Renal cortical epithelial cell (primary cell): ENCODE results near the gene SLC13A2. TPM values are rescaled to one million over a fixed set of nuclear protein-coding genes. Genes with fewer than 3 reads are reported as not detected.
A peak's percentile ranks its signal among the peaks of the same experiment; 100 is the strongest.
"Not testable (repeated sequence)": the region's sequence is repeated elsewhere in the genome, so short reads cannot be mapped to it uniquely, and the experiment has no call there.

Experiments
- DNase-seq: peaks from one replicate; pipeline ENCODE4 v3.0.0-alpha.2; 2011; ENCODE audit warnings: low read depth
- total RNA-seq: library from RNA; depleted of rRNA; stranded (reverse); fragments of >200 nt; gene quantifications from 2 replicates; pipeline ENCODE4 v1.2.3, GENCODE V29; 2014

The SLC13A2 gene
- not detected in 2 replicates for total RNA-seq

- no peak for DNase-seq
Observed at GRCh38 chr17:28473542-28473941, at the start of gene SLC13A2. SLC13A2 (plus strand) TSS chr17:28473644; CDS start chr17:28473713, 69 bp downstream.

GRCh38 chr17:28425206-28425605 lies 48.2 kb upstream of the SLC13A2 start:
- DNase-seq = no peak

- DNase-seq = no peak
Observed at GRCh38 chr17:28426081-28426519, 47.3 kb upstream of the SLC13A2 start.

- no peak for DNase-seq
Observed at GRCh38 chr17:28427371-28427770, 46.1 kb upstream of the SLC13A2 start.

GRCh38 chr17:28427982-28428381 lies 45.5 kb upstream of the SLC13A2 start:
- DNase-seq = not testable (repeated sequence)

- no peak for DNase-seq
Observed at GRCh38 chr17:28433721-28434120, 39.7 kb upstream of the SLC13A2 start.

- not testable (repeated sequence) for DNase-seq
Observed at GRCh38 chr17:28434326-28434725, 39.1 kb upstream of the SLC13A2 start.

GRCh38 chr17:28443901-28444638 lies 29.4 kb upstream of the SLC13A2 start:
- no peak for DNase-seq

- DNase-seq = peak; percentile 9
Observed at GRCh38 chr17:28446716-28447395, 26.6 kb upstream of the SLC13A2 start.

- no peak for DNase-seq
Observed at GRCh38 chr17:28447396-28447760, 26.1 kb upstream of the SLC13A2 start.

GRCh38 chr17:28449859-28450258 lies 23.6 kb upstream of the SLC13A2 start:
- no peak for DNase-seq

- no peak for DNase-seq
Observed at GRCh38 chr17:28457890-28458289, 15.6 kb upstream of the SLC13A2 start.

- DNase-seq = not testable (repeated sequence)
Observed at GRCh38 chr17:28458881-28459280, 14.6 kb upstream of the SLC13A2 start.

- DNase-seq = no peak
Observed at GRCh38 chr17:28460901-28461300, 12.5 kb upstream of the SLC13A2 start.

GRCh38 chr17:28466001-28466400 lies 7.4 kb upstream of the SLC13A2 start:
- no peak for DNase-seq

- DNase-seq = no peak
Observed at GRCh38 chr17:28466521-28467048, 6.9 kb upstream of the SLC13A2 start.

- no peak for DNase-seq
Observed at GRCh38 chr17:28467456-28468025, 5.9 kb upstream of the SLC13A2 start.

GRCh38 chr17:28468033-28468735 lies 5.3 kb upstream of the SLC13A2 start:
- DNase-seq = not testable (repeated sequence)

- no peak for DNase-seq
Observed at GRCh38 chr17:28468781-28469180, 4.7 kb upstream of the SLC13A2 start.

- DNase-seq = no peak
Observed at GRCh38 chr17:28469376-28469775, 4.1 kb upstream of the SLC13A2 start.

- DNase-seq = no peak
Observed at GRCh38 chr17:28470266-28470913, 3.1 kb upstream of the SLC13A2 start.
